Left lung (tissue), 10 donors: ENCODE results near the gene MCRIP2. TPM values are rescaled to one million over a fixed set of nuclear protein-coding genes. Genes with fewer than 3 reads are reported as not detected.

Source experiments
- ATAC-seq: fragments of 200-7000 bp; cut with Tn5 transposase; one replicate; pipeline ENCODE4 v1.9.1; 2020; ENCODE audit warnings: moderate library complexity
- DNase-seq, 4 donors: peaks; one replicate each; pipeline ENCODE4 v3.0.0-alpha.2; 2013 to 2020
- H3K27ac ChIP-seq, 2 donors: fragments of 200-600 bp; sonication (generic) in 1 of 2; one replicate each; pipeline versions ENCODE4 v1.5.0 to v1.8.0; 2020 to 2021
- H3K27me3 ChIP-seq, 2 donors: fragments of 200-600 bp; sonication (generic) in 1 of 2; one replicate each; pipeline versions ENCODE4 v1.5.0 to v1.8.0; 2020 to 2021
- H3K36me3 ChIP-seq, 2 donors: fragments of 200-600 bp; sonication (generic) in 1 of 2; one replicate each; pipeline versions ENCODE4 v1.5.0 to v1.8.0; 2020 to 2021
- H3K4me1 ChIP-seq, 2 donors: fragments of 200-600 bp; one replicate each; pipeline ENCODE4 v1.8.0; 2021
- H3K4me3 ChIP-seq, 2 donors: fragments of 200-600 bp; sonication (generic) in 1 of 2; one replicate each; pipeline versions ENCODE4 v1.5.0 to v1.8.0; 2020 to 2021; ENCODE audit warnings: mild to moderate bottlenecking in 1 of 2
- H3K9me3 ChIP-seq, 2 donors: fragments of 200-600 bp; sonication (generic) in 1 of 2; one replicate each; pipeline versions ENCODE4 v1.5.0 to v1.8.0; 2020 to 2021
- intact Hi-C, 2 donors: fragments of 100-400 bp; cut with DNase I; formaldehyde crosslinking; loops; one replicate each; pipeline versions ENCODE4 v1.11.2 to v1.14.2; 2022
- polyA plus RNA-seq, 6 donors: library from polyadenylated mRNA; unstranded; fragments of 120-200 nt; gene quantifications; one replicate each; pipeline ENCODE4 v1.2.1, GENCODE V29; 2013; ENCODE audit not compliant: insufficient read length in 6 of 6
- total RNA-seq, 2 donors: library from RNA; stranded (reverse); fragmentation: NEBNext Ultra II Directional; extraction: Animal tissue kit (Norgen Biotek cat#: 25700); gene quantifications; one replicate each; pipeline ENCODE4 v1.2.1, GENCODE V29; 2021
- TF ChIP-seq, protein P1 (sequence below), 2 donors: fragments of 200-600 bp; sonication (generic) in 1 of 2; IDR thresholded peaks; one replicate each; pipeline versions ENCODE4 v1.5.0 to v1.8.0; 2021; ENCODE audit warnings: antibody characterized with exemption in 2 of 2
- donor health status: DM: no; HTN: yes; CAD: no.
- donor health status: DM: no; HTN: no; CAD: no.

Gene MCRIP2
- total and polyA plus RNA-seq, 8 donors = 6.8 to 42.5 (median 12.1) TPM

GRCh38 chr16:693364-693763 is 51.7 kb downstream of the MCRIP2 start:
- ATAC-seq (no peak), DNase-seq (no peak)
- TF ChIP-seq, protein P1, sequence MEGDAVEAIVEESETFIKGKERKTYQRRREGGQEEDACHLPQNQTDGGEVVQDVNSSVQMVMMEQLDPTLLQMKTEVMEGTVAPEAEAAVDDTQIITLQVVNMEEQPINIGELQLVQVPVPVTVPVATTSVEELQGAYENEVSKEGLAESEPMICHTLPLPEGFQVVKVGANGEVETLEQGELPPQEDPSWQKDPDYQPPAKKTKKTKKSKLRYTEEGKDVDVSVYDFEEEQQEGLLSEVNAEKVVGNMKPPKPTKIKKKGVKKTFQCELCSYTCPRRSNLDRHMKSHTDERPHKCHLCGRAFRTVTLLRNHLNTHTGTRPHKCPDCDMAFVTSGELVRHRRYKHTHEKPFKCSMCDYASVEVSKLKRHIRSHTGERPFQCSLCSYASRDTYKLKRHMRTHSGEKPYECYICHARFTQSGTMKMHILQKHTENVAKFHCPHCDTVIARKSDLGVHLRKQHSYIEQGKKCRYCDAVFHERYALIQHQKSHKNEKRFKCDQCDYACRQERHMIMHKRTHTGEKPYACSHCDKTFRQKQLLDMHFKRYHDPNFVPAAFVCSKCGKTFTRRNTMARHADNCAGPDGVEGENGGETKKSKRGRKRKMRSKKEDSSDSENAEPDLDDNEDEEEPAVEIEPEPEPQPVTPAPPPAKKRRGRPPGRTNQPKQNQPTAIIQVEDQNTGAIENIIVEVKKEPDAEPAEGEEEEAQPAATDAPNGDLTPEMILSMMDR (IDR thresholded peaks at IDR 0.05) = no peak
- no peaks in the 10 kb centered on the region for H3K9me3 ChIP-seq
- H3K36me3 ChIP-seq = no peaks in the 10 kb centered on the region
- no peak overlapping the region for H3K27ac ChIP-seq
- H3K27me3 ChIP-seq = peaks cover 44 to 74% of the 10 kb centered on the region in 2 donors
- H3K4me3 ChIP-seq = no peak overlapping the region
- H3K4me1 ChIP-seq = peaks cover 20 to 42% of the 10 kb centered on the region in 2 donors
- intact Hi-C loops = no loop called here

DNA sequence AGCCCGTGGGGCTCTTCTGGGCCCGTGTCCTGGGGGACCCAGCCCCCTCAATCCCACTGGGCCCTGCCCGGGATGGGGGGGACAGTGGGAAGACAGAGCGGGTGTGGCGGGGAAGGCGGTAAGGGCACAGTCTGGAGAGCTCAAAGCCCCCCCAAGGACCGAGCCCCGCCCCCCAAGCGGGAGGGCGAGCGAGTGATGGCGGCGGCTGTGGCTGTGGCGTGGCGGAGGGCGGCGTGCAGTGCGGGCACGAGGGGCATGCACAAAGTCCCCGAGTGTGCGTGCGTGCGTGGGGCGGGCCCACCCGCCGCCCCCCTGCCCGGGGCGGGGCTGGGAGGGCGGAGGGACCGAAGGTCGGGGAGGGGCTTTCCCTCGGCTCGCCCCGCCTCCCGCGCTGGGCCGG is 52.1 kb downstream of the MCRIP2 start:
- H3K4me3 ChIP-seq = no peak overlapping the region
- TF ChIP-seq, protein P1 (IDR thresholded peaks at IDR 0.05) = no peak
- peaks cover 20 to 38% of the 10 kb centered on the region in 2 donors for H3K4me1 ChIP-seq
- H3K27me3 ChIP-seq = peaks cover 44 to 78% of the 10 kb centered on the region in 2 donors
- DNase-seq = no peak
- no peak for ATAC-seq
- no peaks in the 10 kb centered on the region for H3K9me3 ChIP-seq
- H3K36me3 ChIP-seq = no peaks in the 10 kb centered on the region
- intact Hi-C loops = no loop called here
- H3K27ac ChIP-seq = no peak overlapping the region

DNA sequence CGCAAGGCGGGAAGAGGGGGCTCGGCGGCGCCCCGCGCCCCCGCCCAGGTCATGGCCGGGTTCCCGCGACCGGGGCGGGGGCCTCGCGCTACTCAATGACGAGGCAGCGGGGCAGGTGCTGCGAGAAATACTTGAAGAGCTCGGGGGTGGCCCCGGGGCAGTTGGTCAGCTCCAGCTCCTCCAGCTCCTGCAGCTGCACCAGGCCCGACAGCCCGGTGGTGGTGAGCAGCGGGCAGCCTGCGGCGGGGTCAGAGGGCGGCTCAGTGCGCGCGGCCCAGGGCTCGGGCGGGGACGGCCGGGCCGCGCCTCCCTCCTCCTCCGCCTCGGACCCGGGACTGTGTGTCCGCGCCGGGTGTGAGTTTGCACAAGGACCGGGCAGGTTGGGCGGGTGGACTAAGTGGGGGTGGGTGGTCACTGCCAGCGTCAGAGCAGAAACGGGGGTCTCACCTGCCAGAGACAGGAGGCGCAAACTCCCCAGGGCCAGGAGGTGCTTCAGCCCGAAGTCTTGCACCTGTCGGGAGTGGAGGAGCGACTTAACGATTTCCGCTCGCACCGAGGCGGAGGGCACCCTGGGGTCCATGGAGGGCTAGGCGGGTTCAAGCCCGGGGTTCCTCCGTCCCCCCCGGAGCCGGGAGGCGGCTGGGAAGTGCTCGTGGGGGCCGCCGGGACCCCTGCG is 52.7 kb downstream of the MCRIP2 start:
- ATAC-seq (no peak), DNase-seq (no peak)
- TF ChIP-seq, protein P1 (IDR thresholded peaks at IDR 0.05) = no peak
- intact Hi-C loops = no loop called here
- no peak overlapping the region for H3K27ac ChIP-seq
- H3K9me3 ChIP-seq = no peaks in the 10 kb centered on the region
- no peaks in the 10 kb centered on the region for H3K36me3 ChIP-seq
- H3K4me1 ChIP-seq = peaks cover 16 to 33% of the 10 kb centered on the region in 2 donors
- H3K4me3 ChIP-seq = peak overlapping the region in 1 of 2 donors; percentile 36
- H3K27me3 ChIP-seq = peaks cover 44 to 83% of the 10 kb centered on the region in 2 donors

GRCh38 chr16:694863-695354 is 53.3 kb downstream of the MCRIP2 start:
- no peaks in the 10 kb centered on the region for H3K9me3 ChIP-seq
- H3K4me3 ChIP-seq = peak overlapping the region in 1 of 2 donors; percentile 36
- no peak overlapping the region for H3K27ac ChIP-seq
- no peaks in the 10 kb centered on the region for H3K36me3 ChIP-seq
- peaks cover 11 to 27% of the 10 kb centered on the region in 2 donors for H3K4me1 ChIP-seq
- no peak for ATAC-seq
- DNase-seq = no peak
- TF ChIP-seq, protein P1 (IDR thresholded peaks at IDR 0.05) = no peak
- H3K27me3 ChIP-seq = peaks cover 47 to 89% of the 10 kb centered on the region in 2 donors
- intact Hi-C loops = no loop called here

- peaks cover 53 to 95% of the 10 kb centered on the region in 2 donors for H3K27me3 ChIP-seq
- peak; percentile 53 for ATAC-seq
Measured at GRCh38 chr16:695355-696089, 53.9 kb downstream of the MCRIP2 start.

More at GRCh38 chr16:695355-696089, 53.9 kb downstream of the MCRIP2 start:
- Histone ChIP-seq H3K4me1 (peaks cover 11 to 26% of the 10 kb centered on the region in 2 donors), H3K36me3 (no peaks in the 10 kb centered on the region), H3K4me3 (peak overlapping the region in 1 of 2 donors; percentile 36), H3K27ac (no peak overlapping the region), H3K9me3 (no peaks in the 10 kb centered on the region)
- peak in 1 of 4 donors; percentile 41 for DNase-seq
- intact Hi-C loops = no loop called here
- TF ChIP-seq, protein P1 (IDR thresholded peaks at IDR 0.05) = no peak
